Measurements from ENCODE around the gene GBA3. TPM values are rescaled to one million over a fixed set of nuclear protein-coding genes. Genes with fewer than 3 reads are reported as not detected.

GBA3 gene
- total RNA-seq, 3 donors from 2014 or later: not detected

DNA sequence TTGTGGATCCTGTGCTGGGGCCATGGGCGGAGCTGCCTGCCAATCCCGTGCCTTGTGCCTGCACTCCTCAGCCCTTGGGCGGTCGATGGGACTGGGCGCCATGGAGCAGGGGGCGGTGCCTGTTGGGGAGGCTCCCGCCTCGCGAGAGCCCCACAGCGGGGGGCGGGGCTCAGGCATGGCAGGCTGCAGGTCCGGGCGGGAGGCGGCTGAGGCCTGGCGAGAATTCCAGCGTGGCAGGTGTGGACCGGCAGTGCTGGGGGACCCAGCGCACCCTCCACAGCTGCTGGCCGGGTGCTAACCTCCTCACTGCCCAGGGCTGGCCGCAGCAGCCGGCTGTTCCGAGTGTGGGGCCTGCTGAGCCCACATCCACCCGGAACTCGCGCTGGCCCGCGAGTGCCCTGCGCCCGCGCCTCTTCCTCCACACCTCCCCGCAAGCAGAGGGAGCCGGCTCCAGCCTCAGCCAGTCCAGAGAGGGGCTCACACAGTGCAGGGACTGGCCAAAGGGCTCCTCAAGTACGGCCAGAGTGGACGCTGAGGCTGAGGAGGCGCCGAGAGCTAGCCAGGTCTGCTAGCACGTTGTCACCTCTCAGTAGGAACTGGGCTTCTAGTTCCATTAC lies 85.9 kb downstream of the GBA3 start:
- no peaks in the 10 kb centered on the region for H3K36me3 Mint-ChIP-seq (ENCODE audit: insufficient read depth)
- H3K27me3 Mint-ChIP-seq (ENCODE audit: low read depth): no peaks in the 10 kb centered on the region
- H3K4me1 Mint-ChIP-seq (ENCODE audit: low read depth): no peaks in the 10 kb centered on the region
- no peak overlapping the region for H3K4me3 Mint-ChIP-seq
- ATAC-seq (no peak), DNase-seq (no peak)
- peaks cover 13% of the 10 kb centered on the region for H3K9me3 Mint-ChIP-seq

DNA sequence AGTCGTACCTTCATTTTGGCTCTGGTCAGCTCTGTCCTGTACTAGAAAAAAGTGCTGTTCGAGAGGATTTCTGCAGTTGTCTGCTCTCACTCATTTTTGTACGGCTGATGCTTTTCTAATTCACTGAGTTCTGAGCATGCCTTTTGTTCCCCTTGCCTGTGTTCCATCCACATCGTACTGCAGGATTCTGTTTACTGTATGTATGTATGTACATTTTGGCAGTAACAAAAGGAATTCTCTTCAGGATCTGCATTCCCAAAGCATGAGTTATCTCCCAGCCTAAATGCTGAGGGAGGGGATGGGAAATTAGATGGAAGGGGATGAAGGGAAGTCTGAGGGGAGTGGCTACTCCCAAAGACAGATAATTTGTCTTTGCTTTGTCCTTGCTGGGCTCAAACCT lies 87.6 kb downstream of the GBA3 start:
- Mint-ChIP-seq H3K9me3 (peaks cover 12% of the 10 kb centered on the region), H3K36me3 (ENCODE audit: insufficient read depth) (no peaks in the 10 kb centered on the region), H3K4me1 (ENCODE audit: low read depth) (no peaks in the 10 kb centered on the region), H3K27me3 (ENCODE audit: low read depth) (no peaks in the 10 kb centered on the region), H3K4me3 (no peak overlapping the region)
- DNase-seq: no peak
- no peak for ATAC-seq

DNA sequence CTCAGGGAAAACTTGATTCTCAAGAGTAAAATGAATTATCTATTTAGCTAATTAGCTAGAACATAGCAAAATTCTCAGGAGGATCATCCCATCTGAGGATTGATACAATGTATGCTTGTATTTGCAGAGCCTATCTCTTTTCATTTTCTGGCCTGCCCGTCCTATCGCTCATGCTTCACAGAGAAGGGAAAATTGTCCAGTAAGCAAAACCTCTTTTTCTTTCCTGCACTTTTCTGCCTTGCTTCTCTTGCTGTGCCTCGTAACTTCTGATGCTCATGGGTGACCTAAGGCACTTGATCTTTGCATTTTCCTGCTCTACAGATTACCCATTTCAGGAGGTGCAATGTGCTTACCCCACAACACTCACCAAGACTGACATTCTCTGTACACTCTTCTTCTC lies 88.1 kb downstream of the GBA3 start:
- no peaks in the 10 kb centered on the region for H3K36me3 Mint-ChIP-seq (ENCODE audit: insufficient read depth)

DNA sequence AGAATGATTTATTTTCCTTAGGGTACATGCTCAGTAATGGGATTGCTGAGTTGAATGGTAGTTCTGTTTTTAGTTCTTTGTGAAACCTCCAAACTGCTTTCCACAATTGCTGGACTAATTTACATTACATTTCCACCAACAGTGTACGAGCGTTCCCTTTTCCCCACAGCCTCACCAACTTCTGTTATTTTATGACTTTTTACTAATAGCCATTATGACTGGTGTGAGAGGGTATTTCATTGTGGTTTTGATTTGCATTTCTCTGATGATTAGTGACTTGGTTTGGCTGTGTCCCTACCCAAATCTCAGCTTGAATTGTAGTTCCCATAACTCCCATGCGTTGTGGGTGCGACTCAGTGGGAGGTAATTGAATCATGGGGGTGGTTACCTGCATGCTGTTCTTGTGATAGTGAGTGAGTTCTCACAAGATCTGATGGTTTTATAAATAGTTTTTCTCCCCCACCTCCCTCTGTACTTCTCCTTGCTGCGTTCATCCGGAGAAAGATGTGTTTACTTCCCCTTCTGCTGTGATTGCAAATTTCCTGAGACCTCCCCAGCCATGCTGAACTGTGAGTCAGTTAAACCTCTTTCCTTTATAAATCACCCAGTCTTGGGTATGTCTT lies 95.1 kb downstream of the GBA3 start:
- H3K4me3 Mint-ChIP-seq: no peak overlapping the region
- H3K27me3 Mint-ChIP-seq (ENCODE audit: low read depth): no peaks in the 10 kb centered on the region
- H3K9me3 Mint-ChIP-seq: peaks cover 11% of the 10 kb centered on the region
- H3K36me3 Mint-ChIP-seq (ENCODE audit: insufficient read depth): no peaks in the 10 kb centered on the region
- H3K4me1 Mint-ChIP-seq (ENCODE audit: low read depth): no peaks in the 10 kb centered on the region
- DNase-seq (no peak), ATAC-seq (no peak)

More for the DNA sequence above, 88.1 kb downstream of the GBA3 start:
- Mint-ChIP-seq H3K27me3 (ENCODE audit: low read depth) (no peaks in the 10 kb centered on the region), H3K4me1 (ENCODE audit: low read depth) (no peaks in the 10 kb centered on the region), H3K4me3 (no peak overlapping the region), H3K9me3 (peaks cover 7% of the 10 kb centered on the region)
- DNase-seq: no peak
- ATAC-seq: no peak

DNA sequence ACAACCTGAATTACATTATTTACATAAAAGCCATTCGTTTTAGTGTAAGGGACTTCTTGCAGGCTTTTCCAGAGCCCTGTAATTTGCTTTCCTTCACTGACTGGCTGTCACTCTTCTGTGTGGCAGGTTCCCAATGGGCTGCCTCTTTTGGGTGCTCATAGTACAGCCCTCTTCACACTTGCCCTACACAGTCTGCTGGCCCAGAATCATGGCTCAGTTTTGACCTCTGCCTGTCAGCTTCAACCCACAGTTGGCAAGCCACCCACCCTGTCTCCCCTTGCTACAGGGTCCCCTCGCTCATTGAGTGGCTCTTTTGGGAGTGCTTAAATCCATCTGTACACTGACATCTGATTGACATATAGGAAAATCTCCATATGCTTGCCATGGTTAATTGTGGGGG lies 97.9 kb downstream of the GBA3 start:
- H3K36me3 Mint-ChIP-seq (ENCODE audit: insufficient read depth): no peaks in the 10 kb centered on the region
- no peak overlapping the region for H3K4me3 Mint-ChIP-seq
- ATAC-seq (no peak), DNase-seq (no peak)
- H3K27me3 Mint-ChIP-seq (ENCODE audit: low read depth): no peaks in the 10 kb centered on the region
- H3K9me3 Mint-ChIP-seq: peaks cover 11% of the 10 kb centered on the region
- H3K4me1 Mint-ChIP-seq (ENCODE audit: low read depth): no peaks in the 10 kb centered on the region

DNA sequence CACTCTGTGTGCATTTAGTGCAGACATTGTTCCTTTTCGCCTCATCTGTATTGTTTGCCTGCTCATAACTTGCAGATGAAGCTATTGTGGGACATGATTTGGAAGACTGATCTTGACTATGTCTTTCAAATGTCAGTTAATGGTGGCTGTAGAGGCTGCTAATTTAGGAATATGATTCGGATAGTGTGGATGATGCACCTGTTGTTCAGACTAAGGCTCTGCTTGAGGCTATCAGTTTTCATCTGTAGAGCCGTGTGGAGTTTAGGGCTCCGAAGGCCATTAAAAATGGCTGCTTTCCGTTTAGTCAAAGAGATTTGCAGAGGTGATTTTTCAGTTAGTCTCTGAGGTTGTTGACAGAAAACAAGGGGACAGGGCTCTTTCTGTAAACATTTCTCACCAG lies 102.0 kb downstream of the GBA3 start:
- ATAC-seq (no peak), DNase-seq (no peak)
- Mint-ChIP-seq H3K4me3 (no peak overlapping the region), H3K27me3 (ENCODE audit: low read depth) (no peaks in the 10 kb centered on the region), H3K9me3 (peaks cover 5% of the 10 kb centered on the region), H3K4me1 (ENCODE audit: low read depth) (no peaks in the 10 kb centered on the region), H3K36me3 (ENCODE audit: insufficient read depth) (no peaks in the 10 kb centered on the region)

DNA sequence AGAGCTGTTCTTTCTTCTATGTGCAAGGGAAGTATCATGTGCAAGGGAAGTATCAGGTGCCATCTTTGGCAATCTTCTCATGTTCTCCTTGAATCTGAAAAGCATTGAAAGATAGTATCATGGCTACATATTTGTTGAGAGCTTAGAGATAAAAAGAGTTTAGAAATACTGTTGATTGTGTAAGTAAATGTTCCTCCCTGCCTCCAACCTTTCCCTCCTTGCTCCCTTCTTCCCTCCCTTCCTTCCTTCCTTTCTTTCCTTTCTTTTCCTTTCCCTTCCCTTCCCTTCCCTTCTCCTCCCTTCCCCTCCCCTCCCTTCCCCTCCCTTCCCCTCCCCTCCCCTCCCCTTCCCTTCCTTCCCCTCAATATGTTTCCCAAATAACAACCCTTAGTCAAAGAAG lies 108.7 kb downstream of the GBA3 start:
- DNase-seq (no peak), ATAC-seq (no peak)
- Mint-ChIP-seq H3K4me3 (no peak overlapping the region), H3K27me3 (ENCODE audit: low read depth) (no peaks in the 10 kb centered on the region), H3K4me1 (ENCODE audit: low read depth) (no peaks in the 10 kb centered on the region), H3K36me3 (ENCODE audit: insufficient read depth) (no peaks in the 10 kb centered on the region), H3K9me3 (peaks cover 11% of the 10 kb centered on the region)

DNA sequence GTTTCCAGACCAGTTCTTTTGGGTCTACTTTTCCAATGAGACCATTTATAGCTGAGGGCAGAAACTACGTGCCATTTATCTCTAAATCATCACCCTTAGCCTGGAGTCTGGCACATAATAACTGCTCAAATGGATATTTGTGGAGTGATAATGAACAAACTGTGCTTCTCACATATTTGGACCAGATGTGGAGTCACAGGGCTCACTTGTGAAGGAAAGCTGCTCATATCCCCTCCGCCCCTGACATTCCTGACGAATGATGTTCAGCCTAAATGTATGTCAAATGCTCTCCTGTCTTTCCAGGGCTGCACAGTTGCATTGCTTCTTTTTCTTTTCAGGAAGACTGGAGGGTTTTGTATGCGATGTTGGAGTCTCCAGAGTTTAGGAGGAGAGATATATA lies 110.1 kb downstream of the GBA3 start:
- H3K4me1 Mint-ChIP-seq (ENCODE audit: low read depth): no peaks in the 10 kb centered on the region
- DNase-seq: no peak
- H3K4me3 Mint-ChIP-seq: no peak overlapping the region
- no peak for ATAC-seq
- H3K27me3 Mint-ChIP-seq (ENCODE audit: low read depth): no peaks in the 10 kb centered on the region
- no peaks in the 10 kb centered on the region for H3K36me3 Mint-ChIP-seq (ENCODE audit: insufficient read depth)
- peaks cover 11% of the 10 kb centered on the region for H3K9me3 Mint-ChIP-seq

DNA sequence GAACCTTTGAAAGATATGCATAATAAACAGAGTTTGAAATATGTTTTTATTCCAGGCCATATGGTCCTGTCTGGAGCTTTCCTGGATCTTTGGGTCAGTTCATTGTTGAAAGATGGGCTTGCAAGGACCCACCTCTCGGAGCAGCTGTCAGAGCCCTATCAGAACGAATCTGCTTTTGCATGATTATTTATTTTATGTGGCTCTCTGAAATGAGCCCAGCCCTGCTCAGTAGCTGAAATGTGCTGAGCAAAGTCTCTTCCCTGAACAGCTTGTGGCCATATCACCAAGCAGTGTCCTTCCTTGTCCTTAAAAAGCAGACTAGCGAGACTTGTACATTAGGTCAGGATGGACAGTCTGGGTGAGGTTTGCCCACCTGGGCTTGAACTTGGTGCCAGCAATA lies 110.8 kb downstream of the GBA3 start:
- DNase-seq: no peak
- Mint-ChIP-seq H3K27me3 (ENCODE audit: low read depth) (no peaks in the 10 kb centered on the region), H3K4me3 (no peak overlapping the region), H3K4me1 (ENCODE audit: low read depth) (no peaks in the 10 kb centered on the region), H3K9me3 (peaks cover 11% of the 10 kb centered on the region), H3K36me3 (ENCODE audit: insufficient read depth) (no peaks in the 10 kb centered on the region)
- ATAC-seq: no peak

DNA sequence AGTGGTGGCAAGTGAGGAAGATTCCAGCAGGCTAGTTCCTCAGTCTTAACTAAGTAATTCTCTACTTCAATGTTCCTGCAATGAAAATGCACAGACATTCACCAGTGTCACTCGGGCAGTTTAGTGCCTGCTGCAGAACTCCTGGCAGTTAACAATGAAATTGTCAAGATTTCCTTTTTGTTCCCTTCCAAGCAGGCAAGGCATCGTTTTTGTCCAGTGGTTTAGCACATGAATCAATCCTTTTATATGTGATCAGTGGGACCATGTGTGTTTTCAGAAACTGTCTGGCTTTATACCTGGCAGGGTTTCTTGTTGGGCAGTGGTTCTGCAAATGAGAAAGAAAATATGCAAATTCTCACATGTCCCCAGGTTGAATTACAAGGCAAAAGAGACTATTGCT lies 122.2 kb downstream of the GBA3 start:
- DNase-seq (no peak), ATAC-seq (no peak)
- Mint-ChIP-seq H3K4me3 (no peak overlapping the region), H3K27me3 (ENCODE audit: low read depth) (no peaks in the 10 kb centered on the region), H3K9me3 (peaks cover 7% of the 10 kb centered on the region), H3K4me1 (ENCODE audit: low read depth) (no peaks in the 10 kb centered on the region), H3K36me3 (ENCODE audit: insufficient read depth) (no peaks in the 10 kb centered on the region)

DNA sequence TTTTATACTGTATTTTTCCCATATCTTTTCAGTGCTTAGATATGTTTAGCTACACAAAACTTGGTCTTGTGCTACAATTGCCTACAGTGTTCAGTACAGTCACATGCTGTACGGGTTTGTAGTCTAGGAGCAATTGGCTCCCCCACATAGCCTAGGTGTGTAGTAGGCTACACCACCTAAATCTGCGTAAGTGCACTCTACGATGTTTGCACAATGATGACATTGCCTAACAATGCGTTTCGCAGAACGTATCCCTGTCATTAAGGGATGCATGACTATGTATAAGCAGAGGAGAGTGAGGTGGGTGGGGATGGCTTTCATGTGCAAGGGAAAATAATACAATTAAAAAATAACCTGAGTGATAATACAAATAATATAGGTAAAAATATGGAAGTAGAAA lies 131.4 kb downstream of the GBA3 start:
- H3K36me3 Mint-ChIP-seq (ENCODE audit: insufficient read depth): no peaks in the 10 kb centered on the region
- no peaks in the 10 kb centered on the region for H3K27me3 Mint-ChIP-seq (ENCODE audit: low read depth)
- peaks cover 13% of the 10 kb centered on the region for H3K9me3 Mint-ChIP-seq
- no peaks in the 10 kb centered on the region for H3K4me1 Mint-ChIP-seq (ENCODE audit: low read depth)
- DNase-seq (no peak), ATAC-seq (no peak)
- H3K4me3 Mint-ChIP-seq: no peak overlapping the region

DNA sequence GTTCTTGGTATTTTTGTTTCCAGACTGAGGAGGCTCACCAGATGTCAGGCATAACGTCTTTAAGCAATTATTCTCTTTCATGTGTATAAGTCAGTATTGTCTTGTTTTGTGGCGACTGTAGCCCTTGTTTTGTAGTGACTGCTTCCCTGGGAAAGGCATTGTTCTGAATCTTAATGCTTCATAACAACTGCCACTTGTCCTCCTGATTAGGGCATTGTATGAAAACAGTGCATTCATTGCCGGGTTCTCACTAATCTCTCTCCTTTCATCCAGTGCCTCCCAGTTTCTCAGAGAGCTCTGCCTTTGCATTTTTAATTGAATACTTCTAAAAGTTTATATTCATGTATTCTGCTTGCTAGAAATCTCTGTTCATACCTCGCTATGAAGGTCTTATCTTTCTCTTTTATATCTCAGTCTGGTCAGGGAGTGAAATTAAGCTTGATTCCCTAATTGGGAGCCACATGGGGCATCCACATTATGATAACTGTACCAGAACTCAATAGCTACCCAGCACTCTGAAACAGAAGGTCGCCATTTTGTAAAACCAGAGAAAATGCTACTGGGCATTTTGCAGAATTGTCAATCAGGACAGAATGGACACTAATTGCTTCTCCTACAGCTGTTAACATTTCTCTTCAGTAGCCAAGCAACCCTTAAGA lies 149.8 kb downstream of the GBA3 start:
- no peak overlapping the region for H3K4me3 Mint-ChIP-seq

DNA sequence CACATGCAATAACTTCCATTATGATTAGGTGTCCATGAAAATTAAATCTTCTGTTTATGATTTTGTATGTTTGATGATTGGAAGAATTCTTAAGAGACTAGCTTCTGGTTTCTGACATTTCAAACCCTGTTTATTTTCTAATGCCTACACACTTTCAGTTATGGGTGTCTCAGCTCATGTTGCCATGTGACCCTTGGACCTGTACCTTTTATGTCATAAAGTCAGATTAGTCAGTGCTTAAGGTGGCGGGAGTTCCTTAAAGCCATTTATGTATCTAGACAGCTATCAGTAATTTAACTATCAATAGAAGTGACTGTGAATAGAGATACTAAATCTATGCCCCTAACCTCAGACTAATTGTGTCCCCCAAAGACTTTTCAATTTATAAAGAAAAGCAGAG lies 155.6 kb downstream of the GBA3 start:
- H3K4me1 Mint-ChIP-seq (ENCODE audit: low read depth): no peaks in the 10 kb centered on the region
- no peaks in the 10 kb centered on the region for H3K9me3 Mint-ChIP-seq
- ATAC-seq (no peak), DNase-seq (no peak)
- H3K4me3 Mint-ChIP-seq: no peak overlapping the region
- no peaks in the 10 kb centered on the region for H3K36me3 Mint-ChIP-seq (ENCODE audit: insufficient read depth)
- no peaks in the 10 kb centered on the region for H3K27me3 Mint-ChIP-seq (ENCODE audit: low read depth)

More for the DNA sequence above, 149.8 kb downstream of the GBA3 start:
- no peak for DNase-seq
- no peak for ATAC-seq
- Mint-ChIP-seq H3K4me1 (ENCODE audit: low read depth) (no peaks in the 10 kb centered on the region), H3K27me3 (ENCODE audit: low read depth) (no peaks in the 10 kb centered on the region), H3K36me3 (ENCODE audit: insufficient read depth) (no peaks in the 10 kb centered on the region), H3K9me3 (no peaks in the 10 kb centered on the region)

DNA sequence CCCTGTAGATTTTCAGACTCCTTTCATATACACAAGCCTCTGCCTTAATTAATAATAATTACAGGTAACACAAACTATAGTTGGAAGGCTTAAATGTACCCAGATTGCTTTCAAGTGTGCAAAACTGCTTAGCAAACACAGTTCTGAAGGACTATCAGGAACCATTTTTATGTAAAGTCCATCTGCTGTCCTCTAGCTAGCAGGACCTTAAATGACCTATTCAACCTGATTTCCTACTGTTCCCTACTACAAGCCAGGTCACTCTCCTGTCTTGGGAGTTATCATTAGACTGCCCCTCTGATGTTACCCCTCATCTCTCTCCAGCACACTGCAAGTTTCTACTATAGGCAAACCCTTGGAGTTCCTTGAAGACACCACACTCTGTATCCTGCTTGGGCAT lies 157.3 kb downstream of the GBA3 start:
- no peaks in the 10 kb centered on the region for H3K27me3 Mint-ChIP-seq (ENCODE audit: low read depth)
- no peaks in the 10 kb centered on the region for H3K36me3 Mint-ChIP-seq (ENCODE audit: insufficient read depth)
- H3K4me3 Mint-ChIP-seq: no peak overlapping the region
- H3K4me1 Mint-ChIP-seq (ENCODE audit: low read depth): no peaks in the 10 kb centered on the region
- ATAC-seq (no peak), DNase-seq (no peak)
- H3K9me3 Mint-ChIP-seq: no peaks in the 10 kb centered on the region

DNA sequence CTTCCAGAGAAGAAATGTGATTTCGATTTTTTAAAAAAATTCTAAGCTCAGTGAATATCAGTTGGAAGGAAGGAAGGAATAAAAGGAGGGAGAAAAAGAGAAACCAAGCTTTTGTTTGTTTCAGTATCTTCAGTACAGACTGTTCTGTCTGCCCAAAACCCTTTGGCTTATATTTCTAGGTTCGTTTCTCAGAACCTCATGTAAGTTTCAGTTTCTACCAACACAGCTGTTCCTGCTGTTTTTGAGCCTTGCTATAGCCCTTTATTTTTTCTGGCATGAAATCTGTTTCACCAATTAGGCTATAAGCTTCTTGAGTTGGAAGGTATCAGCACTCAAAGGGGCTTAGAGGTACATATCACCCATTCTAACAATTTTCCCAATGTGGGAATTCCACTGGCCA lies 157.9 kb downstream of the GBA3 start:
- H3K4me1 Mint-ChIP-seq (ENCODE audit: low read depth): no peaks in the 10 kb centered on the region

More for the DNA sequence above, 157.9 kb downstream of the GBA3 start:
- Mint-ChIP-seq H3K9me3 (no peaks in the 10 kb centered on the region), H3K36me3 (ENCODE audit: insufficient read depth) (no peaks in the 10 kb centered on the region), H3K27me3 (ENCODE audit: low read depth) (no peaks in the 10 kb centered on the region), H3K4me3 (no peak overlapping the region)
- DNase-seq (no peak), ATAC-seq (no peak)
